Measurements from ENCODE around the gene ATG14. TPM values are rescaled to one million over a fixed set of nuclear protein-coding genes. Genes with fewer than 3 reads are reported as not detected.

ATG14 gene
- total RNA-seq, 4 donors from 2014 or later, result 14.8 to 24.9 (median 17.2) TPM

GRCh38 chr14:55377236-55377635 is 34.4 kb downstream of the ATG14 start:
- 95 to 96% methylated on average over 5 of the region's 5 CpGs for WGBS, 2 donors
- no peak for TF ChIP-seq CTCF (IDR thresholded peaks at IDR 0.05)
- no peak for TF ChIP-seq POLR2A (IDR thresholded peaks at IDR 0.05)
- no peak overlapping the region for H3K4me3 ChIP-seq (ENCODE audit: low read depth, poor library complexity, severe bottlenecking)
- DNase-seq (ENCODE audit: low spot score in 2 of 2), result no peak
- intact Hi-C loops (cut with DNase I; ENCODE audit: low total_unique reads), result no loop called here

GRCh38 chr14:55374771-55375170 is 36.9 kb downstream of the ATG14 start:
- WGBS, 2 donors, result 91 to 93% methylated on average over 4 of the region's 4 CpGs
- DNase-seq (ENCODE audit: low spot score in 2 of 2), result no peak
- no peak overlapping the region for H3K4me3 ChIP-seq (ENCODE audit: low read depth, poor library complexity, severe bottlenecking)
- TF ChIP-seq POLR2A (IDR thresholded peaks at IDR 0.05) (no peak), CTCF (IDR thresholded peaks at IDR 0.05) (no peak)
- intact Hi-C loops (cut with DNase I; ENCODE audit: low total_unique reads), result no loop called here

GRCh38 chr14:55373784-55374705 is 37.6 kb downstream of the ATG14 start:
- intact Hi-C loops (cut with DNase I; ENCODE audit: low total_unique reads), result no loop called here
- TF ChIP-seq POLR2A (IDR thresholded peaks at IDR 0.05) (no peak), CTCF (IDR thresholded peaks at IDR 0.05) (no peak)
- no peak for DNase-seq (ENCODE audit: low spot score in 2 of 2)
- H3K4me3 ChIP-seq (ENCODE audit: low read depth, poor library complexity, severe bottlenecking), result no peak overlapping the region
- WGBS, 2 donors, result 74 to 77% methylated on average over 5 of the region's 5 CpGs

DNA sequence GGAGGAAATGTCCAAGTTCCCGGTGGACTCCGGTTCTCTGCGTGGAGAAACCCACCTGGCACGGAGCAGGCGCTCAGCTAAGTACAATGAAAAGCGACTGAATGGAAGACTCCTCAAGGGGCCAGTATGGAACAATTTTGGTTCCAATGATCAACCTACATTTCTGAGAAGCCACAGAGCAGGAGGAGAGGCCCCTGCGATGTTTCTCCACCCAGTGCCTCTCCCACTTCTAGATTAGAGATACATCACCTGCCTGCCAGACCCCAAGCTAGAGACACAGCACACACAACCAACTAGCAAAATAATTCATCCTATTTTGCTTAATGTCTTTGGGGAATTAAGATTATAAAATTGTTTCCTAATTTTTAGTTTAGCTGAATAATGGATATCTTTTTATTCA is 38.8 kb downstream of the ATG14 start:
- no peak overlapping the region for H3K4me3 ChIP-seq (ENCODE audit: low read depth, poor library complexity, severe bottlenecking)
- WGBS, 2 donors, result 95 to 96% methylated on average over 7 of the region's 7 CpGs
- TF ChIP-seq CTCF (IDR thresholded peaks at IDR 0.05), result no peak
- no peak for TF ChIP-seq POLR2A (IDR thresholded peaks at IDR 0.05)
- intact Hi-C loops (cut with DNase I; ENCODE audit: low total_unique reads), result no loop called here
- DNase-seq (ENCODE audit: low spot score in 2 of 2), result no peak

DNA sequence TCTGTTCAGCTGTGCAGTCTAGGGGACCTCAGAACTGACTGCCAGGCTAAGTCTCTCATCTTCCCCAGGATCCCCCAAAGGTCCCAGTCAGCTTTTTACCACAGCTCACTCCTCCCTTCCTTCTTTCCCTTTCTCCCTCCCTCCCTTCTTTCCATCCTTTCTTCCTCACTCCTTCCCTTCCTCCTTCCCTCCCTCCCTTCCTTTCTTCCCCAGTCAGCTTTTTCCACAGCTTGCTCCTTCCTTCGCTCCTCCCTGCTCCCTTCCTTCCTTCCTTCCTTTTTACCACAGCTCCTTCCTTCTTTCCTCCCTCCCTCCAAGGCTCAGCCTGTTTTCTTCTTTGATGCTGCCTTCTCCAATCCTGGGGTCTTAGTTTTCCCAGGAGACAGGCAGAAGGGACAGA is 39.2 kb downstream of the ATG14 start:
- H3K4me3 ChIP-seq (ENCODE audit: low read depth, poor library complexity, severe bottlenecking), result no peak overlapping the region
- 95 to 100% methylated on average over 1 of the region's 1 CpG for WGBS, 2 donors
- no peak for DNase-seq (ENCODE audit: low spot score in 2 of 2)
- intact Hi-C loops (cut with DNase I; ENCODE audit: low total_unique reads), result no loop called here
- TF ChIP-seq CTCF (IDR thresholded peaks at IDR 0.05) (no peak), POLR2A (IDR thresholded peaks at IDR 0.05) (no peak)
